IMR-90 (cell line): ENCODE measurements around the gene MPL. TPM values are rescaled to one million over a fixed set of nuclear protein-coding genes. Genes with fewer than 3 reads are reported as not detected.

Source experiments
- ATAC-seq: fragments of 200-7000 bp; cut with Tn5 transposase; 2 replicates; pipeline ENCODE4 v1.9.1; 2020; ENCODE audit warnings: low read depth, mild to moderate bottlenecking, moderate library complexity
- BruUV-seq: library from RNA; stranded (reverse); fragments of 400-500 nt; replicated peaks from 2 replicates; lab custom pipeline; 2021; lab: Mats Ljungman, UMichigan
- CTCF ChIA-PET: fragments of 300-600 bp; formaldehyde crosslinking; extraction: SDS; loops from one replicate; lab custom pipeline; 2021; ENCODE audit warnings: antibody characterized with exemption; lab: Yijun Ruan, JAX
- POLR2A ChIA-PET: fragments of 300-600 bp; sonication (Branson Sonifier 250); formaldehyde crosslinking; loops from one replicate; lab custom pipeline; 2022; ENCODE audit warnings: antibody characterized with exemption; ENCODE audit not compliant: unreplicated experiment; lab: Charles Lee
- DNase-seq: peaks from one replicate; pipeline ENCODE4 v3.0.0; 2013
- H2AFZ ChIP-seq: replicated peaks from 2 replicates; pipeline ENCODE3; 2013; ENCODE audit warnings: low read length, mild to moderate bottlenecking; ENCODE audit not compliant: poor library complexity
- H2AK5ac ChIP-seq: 2 replicates; pipeline ENCODE4 v1.6.1; 2013; ENCODE audit warnings: low read depth, low read length, inconsistent platforms
- H2AK9ac ChIP-seq: replicated peaks from 2 replicates; pipeline ENCODE3; 2013; ENCODE audit warnings: mild to moderate bottlenecking, low read depth, low read length, moderate library complexity; ENCODE audit not compliant: poor library complexity
- H2BK120ac ChIP-seq: 2 replicates; pipeline ENCODE4 v1.6.1; 2013; ENCODE audit warnings: low read depth, low read length, inconsistent platforms
- H2BK15ac ChIP-seq: 3 replicates; pipeline ENCODE4 v1.6.1; 2013; ENCODE audit warnings: low read depth, low read length, inconsistent platforms
- H2BK20ac ChIP-seq: 2 replicates; pipeline ENCODE4 v1.6.1; 2013; ENCODE audit warnings: low read depth, mild to moderate bottlenecking, inconsistent platforms, low read length, moderate library complexity
- H2BK5ac ChIP-seq: 2 replicates; pipeline ENCODE4 v1.6.1; 2013; ENCODE audit warnings: mild to moderate bottlenecking, low read depth, low read length, inconsistent platforms; ENCODE audit not compliant: poor library complexity, severe bottlenecking
- H3K14ac ChIP-seq: replicated peaks from 2 replicates; pipeline ENCODE4 v1.6.1; 2013; ENCODE audit warnings: low read depth, low read length, inconsistent platforms
- H3K18ac ChIP-seq: 2 replicates; pipeline ENCODE4 v1.6.1; 2013; ENCODE audit warnings: low read depth, low read length, control low read depth
- H3K23ac ChIP-seq: 2 replicates; pipeline ENCODE4 v1.6.1; 2013; ENCODE audit warnings: low read depth, low read length, inconsistent platforms
- H3K27ac ChIP-seq: 2 replicates; pipeline ENCODE4 v1.5.1; 2013; ENCODE audit warnings: mild to moderate bottlenecking, control low read depth, low read length; ENCODE audit not compliant: insufficient read depth
- H3K27me3 ChIP-seq: 2 replicates; pipeline ENCODE4 v1.6.1; 2013; ENCODE audit warnings: low read length; ENCODE audit not compliant: control insufficient read depth, insufficient read depth
- H3K36me3 ChIP-seq: 2 replicates; pipeline ENCODE4 v1.6.1; 2013; ENCODE audit warnings: low read length, mixed read lengths; ENCODE audit not compliant: control insufficient read depth, insufficient read depth
- H3K4ac ChIP-seq: 2 replicates; pipeline ENCODE4 v1.6.1; 2013; ENCODE audit warnings: low read depth, low read length, inconsistent platforms
- H3K4me1 ChIP-seq: 2 replicates; pipeline ENCODE4 v1.6.1; 2013; ENCODE audit warnings: low read length, mixed read lengths; ENCODE audit not compliant: control insufficient read depth, insufficient read depth
- H3K4me2 ChIP-seq: 2 replicates; pipeline ENCODE4 v1.6.1; 2013; ENCODE audit warnings: low read depth, mild to moderate bottlenecking, control low read depth, low read length, moderate library complexity
- H3K4me3 ChIP-seq: 2 replicates; pipeline ENCODE4 v1.5.1; 2013; ENCODE audit warnings: low read depth, mild to moderate bottlenecking, control low read depth, low read length, moderate library complexity; ENCODE audit not compliant: insufficient read depth
- H3K56ac ChIP-seq: 2 replicates; pipeline ENCODE4 v1.6.1; 2013; ENCODE audit warnings: low read length, inconsistent platforms; ENCODE audit not compliant: insufficient read depth; ENCODE audit errors: extremely low read depth
- H3K79me1 ChIP-seq, 2 experiments: 2 replicates each; pipeline ENCODE4 v1.6.1; 2013; ENCODE audit warnings: low read length in 2 of 2, inconsistent platforms in 1 of 2, low read depth in 1 of 2
- H3K9ac ChIP-seq: 2 replicates; pipeline ENCODE4 v1.6.1; 2013; ENCODE audit warnings: low read depth, low read length, control low read depth
- H3K9me1 ChIP-seq: 2 replicates; pipeline ENCODE4 v1.6.1; 2013; ENCODE audit warnings: low read length, inconsistent platforms; ENCODE audit not compliant: insufficient read depth
- H3K9me3 ChIP-seq: 2 replicates; pipeline ENCODE4 v1.6.1; 2013; ENCODE audit warnings: low read length; ENCODE audit not compliant: control insufficient read depth, insufficient read depth
- H4K20me1 ChIP-seq: 2 replicates; pipeline ENCODE4 v1.6.1; 2013; ENCODE audit warnings: low read length, inconsistent platforms; ENCODE audit not compliant: insufficient read depth
- H4K5ac ChIP-seq: 2 replicates; pipeline ENCODE4 v1.6.1; 2013; ENCODE audit warnings: mild to moderate bottlenecking, low read depth, low read length, control low read depth
- H4K8ac ChIP-seq, 2 experiments: 2 replicates each; pipeline ENCODE4 v1.6.1; 2013; ENCODE audit warnings: low read depth in 2 of 2, low read length in 2 of 2, control low read depth in 1 of 2, inconsistent platforms in 1 of 2
- H4K91ac ChIP-seq: 2 replicates; pipeline ENCODE4 v1.6.1; 2013; ENCODE audit warnings: low read depth, low read length, inconsistent platforms; ENCODE audit not compliant: insufficient read depth
- MXI1 ChIP-seq: IDR thresholded peaks from 2 replicates; pipeline ENCODE4 v1.6.1; 2012; ENCODE audit warnings: low read depth, mild to moderate bottlenecking, low read length, moderate library complexity, borderline replicate concordance
- WGBS, 2 experiments: methylation state at CpG; one replicate each; pipeline versions ENCODE4 v1.1.5 to v1.1.7; 2013; ENCODE audit warnings: missing lambda C conversion rate in 2 of 2; ENCODE audit not compliant: insufficient read length in 1 of 2; ENCODE audit errors: extremely low coverage in 2 of 2; 5-methylcytosine and 5-hydroxymethylcytosine counted together
- dilution Hi-C: fragments of 300-500 bp; cut with HindIII; formaldehyde crosslinking; loops from one replicate; pipeline ENCODE4 v1.14.3; 2018; ENCODE audit warnings: low sequenced_read_pairs; ENCODE audit not compliant: unreplicated experiment
- in situ Hi-C: fragments of 300-500 bp; cut with MboI; formaldehyde crosslinking; loops from 3 replicates; pipeline ENCODE4 v1.14.3; 2019; ENCODE audit warnings: low sequenced_read_pairs, inconsistent platforms, mixed read lengths
- intact Hi-C: fragments of 100-400 bp; cut with micrococcal nuclease; formaldehyde crosslinking; loops from 2 replicates; pipeline ENCODE4 v1.10.0; 2022
- polyA plus RNA-seq, 3 experiments: library from polyadenylated mRNA; depleted of rRNA; stranded (reverse); fragments of >200 nt; gene quantifications; 2 replicates each; pipeline ENCODE4 v1.2.3, GENCODE V29; 2012; ENCODE audit warnings: low replicate concordance in 1 of 3
- total RNA-seq: library from RNA; depleted of rRNA; stranded (reverse); fragments of >200 nt; gene quantifications from 2 replicates; pipeline ENCODE4 v1.2.3, GENCODE V29; 2012
- TF ChIP-seq, protein P1 (sequence below): conservative IDR thresholded peaks from 2 replicates; pipeline ENCODE4 v1.5.1; 2012; ENCODE audit warnings: mild to moderate bottlenecking, low read depth, low read length, improper control_type of control experiment

MPL gene
- total and polyA plus RNA-seq, 2 of the 4 experiments (the other 2 are of a cell fraction), result 0.12 TPM; not detected in 1

DNA sequence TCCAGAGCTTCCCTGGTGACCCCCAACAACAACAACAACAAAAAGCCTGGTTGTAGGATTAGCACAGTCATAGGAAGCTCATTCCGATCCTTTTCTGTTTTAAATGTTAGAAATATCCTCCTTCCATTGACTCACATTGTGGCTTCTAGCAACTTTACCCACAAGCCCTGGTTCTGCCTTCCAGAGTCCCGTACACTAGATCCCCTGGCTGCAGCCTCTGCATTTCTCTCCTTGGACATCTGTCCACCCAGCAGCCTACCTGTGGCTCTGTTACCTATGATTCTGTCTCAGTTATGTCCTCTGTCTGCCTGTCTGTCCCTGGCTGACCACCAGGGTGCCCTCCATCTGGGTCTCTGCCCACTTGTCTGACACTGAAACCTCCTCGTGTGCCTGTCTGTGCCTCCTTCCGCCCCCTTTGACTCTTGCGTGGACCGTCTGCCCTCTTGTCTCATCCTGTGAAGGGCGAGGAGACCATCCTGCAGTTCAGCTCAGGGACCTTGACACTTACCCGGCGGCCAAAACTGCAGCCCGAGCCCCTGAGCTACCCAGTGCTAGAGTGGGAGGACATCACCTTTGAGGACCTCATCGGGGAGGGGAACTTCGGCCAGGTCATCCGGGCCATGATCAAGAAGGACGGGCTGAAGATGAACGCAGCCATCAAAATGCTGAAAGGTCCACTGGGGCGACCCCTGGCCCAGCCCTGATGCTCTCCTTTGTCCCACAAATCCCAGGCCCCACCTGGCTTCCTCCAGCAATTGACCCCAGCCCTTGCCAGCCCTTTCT lies 20.7 kb upstream of the MPL start:
- Histone ChIP-seq H3K27me3 (no peaks in the 10 kb centered on the region; the same call in 1 of the 2 replicates), H4K8ac (no peak overlapping the region), H3K79me1 (no peaks in the 10 kb centered on the region), H3K56ac (no peak overlapping the region), H3K4ac (no peak overlapping the region), H3K4me2 (no peak overlapping the region), H4K91ac (no peak overlapping the region), H3K9ac (no peak overlapping the region), H3K36me3 (no peaks in the 10 kb centered on the region), H3K23ac (no peak overlapping the region), H3K27ac (no peak overlapping the region), H2AK9ac (no peak overlapping the region), H2BK5ac (no peak overlapping the region), H2AK5ac (no peak overlapping the region), H4K5ac (no peak overlapping the region), H3K4me1 (peaks cover 5% of the 10 kb centered on the region), H2BK15ac (no peak overlapping the region), H2BK20ac (no peak overlapping the region), H3K18ac (no peak overlapping the region), H4K20me1 (no peaks in the 10 kb centered on the region), H2AFZ (peak overlapping the region; percentile 24), H3K4me3 (no peak overlapping the region), H3K14ac (no peak overlapping the region), H3K9me3 (no peaks in the 10 kb centered on the region), H2BK120ac (no peak overlapping the region), H3K9me1 (peaks cover 3% of the 10 kb centered on the region; the same call in 1 of the 2 replicates)
- CTCF ChIA-PET, result no interaction called here
- peak; percentile 5 for DNase-seq
- TF ChIP-seq, protein P1, sequence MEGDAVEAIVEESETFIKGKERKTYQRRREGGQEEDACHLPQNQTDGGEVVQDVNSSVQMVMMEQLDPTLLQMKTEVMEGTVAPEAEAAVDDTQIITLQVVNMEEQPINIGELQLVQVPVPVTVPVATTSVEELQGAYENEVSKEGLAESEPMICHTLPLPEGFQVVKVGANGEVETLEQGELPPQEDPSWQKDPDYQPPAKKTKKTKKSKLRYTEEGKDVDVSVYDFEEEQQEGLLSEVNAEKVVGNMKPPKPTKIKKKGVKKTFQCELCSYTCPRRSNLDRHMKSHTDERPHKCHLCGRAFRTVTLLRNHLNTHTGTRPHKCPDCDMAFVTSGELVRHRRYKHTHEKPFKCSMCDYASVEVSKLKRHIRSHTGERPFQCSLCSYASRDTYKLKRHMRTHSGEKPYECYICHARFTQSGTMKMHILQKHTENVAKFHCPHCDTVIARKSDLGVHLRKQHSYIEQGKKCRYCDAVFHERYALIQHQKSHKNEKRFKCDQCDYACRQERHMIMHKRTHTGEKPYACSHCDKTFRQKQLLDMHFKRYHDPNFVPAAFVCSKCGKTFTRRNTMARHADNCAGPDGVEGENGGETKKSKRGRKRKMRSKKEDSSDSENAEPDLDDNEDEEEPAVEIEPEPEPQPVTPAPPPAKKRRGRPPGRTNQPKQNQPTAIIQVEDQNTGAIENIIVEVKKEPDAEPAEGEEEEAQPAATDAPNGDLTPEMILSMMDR, result peak; percentile 18; the same call in 1 of the 2 replicates
- no peak for TF ChIP-seq MXI1
- no TSS peak for BruUV-seq
- in situ Hi-C loops, result no loop called here
- dilution Hi-C loops, result no loop called here
- intact Hi-C loops, result no loop called here
- POLR2A ChIA-PET, result no interaction called here
- ATAC-seq, result no peak; the same call in 1 of the 2 replicates
- WGBS, 2 experiments, result 93% methylated on average over 10 of the region's 16 CpGs; no CpG with 5 or more reads in 1 of the 2 experiments
